ENCODE measurements around the gene SLC26A6. TPM values are rescaled to one million over a fixed set of nuclear protein-coding genes. Genes with fewer than 3 reads are reported as not detected.

The SLC26A6 gene
- total RNA-seq, 1 donor from 2014 or later: 35.9 TPM

GRCh38 chr3:48633743-48634142 is 1.5 kb downstream of the SLC26A6 start:
- Mint-ChIP-seq H3K27me3 (peaks cover 9% of the 10 kb centered on the region), H3K27ac (no peak overlapping the region), H3K36me3 (ENCODE audit: insufficient read depth) (peaks cover 10% of the 10 kb centered on the region), H3K4me3 (ENCODE audit: low read depth) (peak overlapping the region; percentile 74), H3K9me3 (ENCODE audit: low read depth) (no peaks in the 10 kb centered on the region), H3K4me1 (ENCODE audit: low read depth) (peaks cover 15% of the 10 kb centered on the region)
- no peak for DNase-seq (ENCODE audit: low spot score, unreplicated experiment)
- no peak for TF ChIP-seq CTCF (IDR thresholded peaks at IDR 0.05; ENCODE audit: unreplicated experiment)

DNA sequence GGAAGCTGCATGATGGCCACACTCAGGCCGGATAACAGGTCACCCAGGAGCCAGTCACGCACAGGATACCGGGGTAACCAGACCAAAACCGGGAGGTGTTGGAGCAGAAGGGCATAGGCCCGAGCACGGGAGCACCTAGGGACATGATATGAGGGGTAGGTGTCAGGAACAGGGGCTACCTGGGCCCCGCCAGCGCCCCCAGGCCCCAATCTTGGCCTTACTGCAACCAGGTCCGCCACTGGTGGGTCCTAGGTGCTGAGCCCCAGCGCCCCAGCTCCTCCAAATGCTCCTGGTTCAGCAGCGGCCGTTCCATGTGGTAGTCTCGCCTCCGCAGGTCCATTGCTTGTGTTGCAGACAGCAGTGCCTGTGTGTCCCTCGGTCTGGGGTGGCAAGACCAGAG is 2.0 kb downstream of the SLC26A6 start:
- peaks cover 15% of the 10 kb centered on the region for H3K4me1 Mint-ChIP-seq (ENCODE audit: low read depth)
- peaks cover 9% of the 10 kb centered on the region for H3K36me3 Mint-ChIP-seq (ENCODE audit: insufficient read depth)
- TF ChIP-seq CTCF (IDR thresholded peaks at IDR 0.05; ENCODE audit: unreplicated experiment): no peak
- H3K9me3 Mint-ChIP-seq (ENCODE audit: low read depth): no peaks in the 10 kb centered on the region
- no peak overlapping the region for H3K27ac Mint-ChIP-seq
- DNase-seq (ENCODE audit: low spot score, unreplicated experiment): no peak
- no peak overlapping the region for H3K4me3 Mint-ChIP-seq (ENCODE audit: low read depth)
- peaks cover 9% of the 10 kb centered on the region for H3K27me3 Mint-ChIP-seq

- no peak overlapping the region for H3K4me3 Mint-ChIP-seq (ENCODE audit: low read depth)
- DNase-seq (ENCODE audit: low spot score, unreplicated experiment): no peak
- TF ChIP-seq CTCF (IDR thresholded peaks at IDR 0.05; ENCODE audit: unreplicated experiment): no peak
- peaks cover 14% of the 10 kb centered on the region for H3K36me3 Mint-ChIP-seq (ENCODE audit: insufficient read depth)
- no peak overlapping the region for H3K27ac Mint-ChIP-seq
- H3K27me3 Mint-ChIP-seq: peaks cover 6% of the 10 kb centered on the region
- no peaks in the 10 kb centered on the region for H3K9me3 Mint-ChIP-seq (ENCODE audit: low read depth)
- peaks cover 11% of the 10 kb centered on the region for H3K4me1 Mint-ChIP-seq (ENCODE audit: low read depth)
These were observed 3.5 kb downstream of the SLC26A6 start for GRCh38 chr3:48631516-48632448.

DNA sequence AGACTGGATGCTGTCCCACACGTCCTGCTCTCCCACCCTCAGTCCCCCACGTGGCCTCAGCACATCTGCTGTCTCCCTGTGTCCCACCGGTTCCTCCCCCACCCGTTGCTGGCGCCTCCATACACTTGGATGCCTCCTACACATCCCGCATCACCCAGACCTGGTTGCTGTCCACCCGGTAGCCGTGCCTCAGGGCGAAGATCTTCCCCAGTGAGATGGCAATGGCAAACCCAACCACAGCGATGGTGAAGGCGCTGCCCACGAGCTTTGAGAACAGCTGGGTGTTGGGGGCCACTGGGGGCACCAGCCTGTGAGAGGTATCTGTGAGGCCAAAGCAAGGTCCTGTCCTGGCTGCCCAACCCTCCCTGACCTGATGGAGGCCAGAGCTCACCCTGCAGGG is 4.4 kb downstream of the SLC26A6 start:
- Mint-ChIP-seq H3K27me3 (peaks cover 6% of the 10 kb centered on the region), H3K27ac (no peak overlapping the region), H3K9me3 (ENCODE audit: low read depth) (no peaks in the 10 kb centered on the region), H3K36me3 (ENCODE audit: insufficient read depth) (peaks cover 14% of the 10 kb centered on the region), H3K4me1 (ENCODE audit: low read depth) (peaks cover 6% of the 10 kb centered on the region), H3K4me3 (ENCODE audit: low read depth) (no peak overlapping the region)
- DNase-seq (ENCODE audit: low spot score, unreplicated experiment): no peak
- no peak for TF ChIP-seq CTCF (IDR thresholded peaks at IDR 0.05; ENCODE audit: unreplicated experiment)

DNA sequence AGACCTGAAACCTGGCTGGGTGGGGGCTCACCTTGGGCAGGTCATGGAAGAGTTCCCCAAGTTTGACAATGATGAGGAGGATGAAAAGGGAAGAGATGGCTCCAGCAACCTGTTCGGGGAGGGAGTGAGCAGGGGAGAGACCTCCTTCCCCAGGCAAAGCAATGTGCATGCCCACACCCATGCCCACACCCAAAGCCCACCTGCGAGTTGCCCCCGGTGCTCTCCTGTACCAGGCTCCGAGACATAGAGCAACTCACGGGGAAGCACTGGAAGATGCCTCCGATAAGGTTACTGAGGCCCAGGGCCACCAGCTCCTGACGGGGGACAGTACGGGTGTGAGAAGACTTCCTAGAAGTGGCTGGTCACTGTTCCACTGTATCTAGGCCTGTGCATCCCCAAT is 4.9 kb downstream of the SLC26A6 start:
- TF ChIP-seq CTCF (IDR thresholded peaks at IDR 0.05; ENCODE audit: unreplicated experiment): no peak
- H3K4me1 Mint-ChIP-seq (ENCODE audit: low read depth): peaks cover 6% of the 10 kb centered on the region
- no peak for DNase-seq (ENCODE audit: low spot score, unreplicated experiment)
- H3K27me3 Mint-ChIP-seq: peaks cover 6% of the 10 kb centered on the region
- no peak overlapping the region for H3K27ac Mint-ChIP-seq
- no peaks in the 10 kb centered on the region for H3K9me3 Mint-ChIP-seq (ENCODE audit: low read depth)
- no peak overlapping the region for H3K4me3 Mint-ChIP-seq (ENCODE audit: low read depth)
- peaks cover 14% of the 10 kb centered on the region for H3K36me3 Mint-ChIP-seq (ENCODE audit: insufficient read depth)
